GM19328 (cell line): ENCODE data around the gene C19orf38.
A peak's percentile ranks its signal among the peaks of the same experiment; 100 is the strongest.
"Not testable (repeated sequence)": the region's sequence is repeated elsewhere in the genome, so short reads cannot be mapped to it uniquely, and the experiment has no call there.

Source experiments
- ATAC-seq: cut with Tn5 transposase; IDR thresholded peaks from one replicate; pipeline ENCODE4 v1.9.1; 2021; ENCODE audit warnings: mild to moderate bottlenecking, moderate library complexity; ENCODE audit not compliant: unreplicated experiment

Gene C19orf38

DNA sequence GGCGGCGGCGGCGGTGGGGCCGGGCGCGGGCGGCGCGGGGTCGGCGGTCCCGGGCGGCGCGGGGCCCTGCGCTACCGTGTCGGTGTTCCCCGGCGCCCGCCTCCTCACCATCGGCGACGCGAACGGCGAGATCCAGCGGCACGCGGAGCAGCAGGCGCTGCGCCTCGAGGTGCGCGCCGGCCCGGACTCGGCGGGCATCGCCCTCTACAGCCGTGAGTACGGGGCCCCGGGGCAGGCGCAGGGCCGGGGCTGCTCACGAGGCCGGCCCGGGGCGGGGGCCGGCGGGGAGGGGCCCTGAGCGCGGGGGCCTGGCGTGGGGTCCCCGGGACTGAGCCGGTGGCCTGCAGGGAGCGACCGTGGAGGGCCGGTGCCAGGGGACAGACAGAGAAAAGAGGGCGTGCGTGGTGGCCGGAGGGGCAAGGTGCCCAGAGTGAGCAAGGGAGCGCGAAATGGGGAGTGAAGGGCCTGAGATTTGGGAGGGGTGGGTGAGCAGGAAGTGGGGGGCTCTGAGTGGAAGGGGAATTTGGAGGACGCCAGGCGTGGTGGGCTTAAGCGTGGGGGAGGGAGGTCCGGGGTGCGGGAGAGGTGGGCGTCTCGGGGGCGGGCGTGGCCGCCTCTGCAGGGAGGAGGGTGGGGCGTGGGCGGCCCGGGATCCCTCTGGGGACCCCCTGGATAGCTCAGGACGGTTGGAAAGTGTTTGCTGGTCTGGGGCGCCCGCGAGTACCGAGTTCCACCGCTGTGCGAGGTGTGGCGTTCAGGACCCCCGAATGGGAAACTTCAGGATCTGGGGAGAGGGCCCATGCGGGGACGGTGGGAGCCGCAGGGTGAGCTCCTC lies 23.7 kb downstream of the C19orf38 start:
- peak; percentile 7 for ATAC-seq

DNA sequence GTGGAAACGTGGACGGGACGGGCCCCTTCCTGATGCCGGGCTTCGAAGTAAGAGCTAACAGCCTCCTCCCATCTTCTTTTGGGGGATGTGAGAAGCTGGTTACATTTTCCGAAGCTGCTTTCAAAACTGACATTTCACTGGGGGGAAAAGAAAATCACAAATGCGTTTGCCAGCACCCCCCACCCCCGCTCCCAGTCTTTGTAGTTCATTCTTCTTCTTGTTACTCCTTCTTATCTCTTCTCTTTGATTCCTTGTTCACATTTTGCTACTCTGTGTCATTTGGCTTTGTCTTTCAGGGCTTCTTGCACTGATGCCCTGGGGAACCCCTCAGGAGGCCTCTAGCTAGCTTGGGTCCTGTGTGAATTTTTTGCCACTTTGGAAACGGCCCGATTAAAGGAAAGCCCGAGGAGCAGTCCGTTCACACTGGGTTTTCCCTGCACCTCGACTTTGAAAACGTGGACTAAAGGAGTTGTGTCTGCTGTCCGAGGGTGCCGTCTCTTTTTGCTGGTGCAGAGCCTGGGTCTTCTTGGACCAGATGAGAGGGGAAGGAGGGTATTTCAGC lies 24.4 kb downstream of the C19orf38 start:
- ATAC-seq = no peak

DNA sequence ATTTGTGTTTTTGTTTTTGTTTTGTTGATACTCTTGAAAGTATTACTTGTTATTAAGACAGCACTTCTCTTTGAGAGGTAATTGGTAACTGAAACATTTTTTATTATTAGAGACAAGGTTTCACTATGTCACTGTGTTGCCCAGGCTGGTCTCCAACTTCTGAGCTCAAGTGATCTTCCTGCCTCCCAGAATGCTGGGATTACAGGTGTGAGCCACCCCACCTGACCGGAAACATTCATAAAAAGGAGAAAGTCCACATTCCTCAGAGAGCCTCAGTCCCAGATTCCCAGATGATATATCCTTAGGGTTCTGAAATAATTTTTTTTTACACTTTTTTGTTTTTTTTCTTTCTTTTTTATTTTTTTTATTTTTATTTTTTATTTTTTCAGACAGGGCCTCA lies 25.8 kb downstream of the C19orf38 start:
- ATAC-seq = no peak

DNA sequence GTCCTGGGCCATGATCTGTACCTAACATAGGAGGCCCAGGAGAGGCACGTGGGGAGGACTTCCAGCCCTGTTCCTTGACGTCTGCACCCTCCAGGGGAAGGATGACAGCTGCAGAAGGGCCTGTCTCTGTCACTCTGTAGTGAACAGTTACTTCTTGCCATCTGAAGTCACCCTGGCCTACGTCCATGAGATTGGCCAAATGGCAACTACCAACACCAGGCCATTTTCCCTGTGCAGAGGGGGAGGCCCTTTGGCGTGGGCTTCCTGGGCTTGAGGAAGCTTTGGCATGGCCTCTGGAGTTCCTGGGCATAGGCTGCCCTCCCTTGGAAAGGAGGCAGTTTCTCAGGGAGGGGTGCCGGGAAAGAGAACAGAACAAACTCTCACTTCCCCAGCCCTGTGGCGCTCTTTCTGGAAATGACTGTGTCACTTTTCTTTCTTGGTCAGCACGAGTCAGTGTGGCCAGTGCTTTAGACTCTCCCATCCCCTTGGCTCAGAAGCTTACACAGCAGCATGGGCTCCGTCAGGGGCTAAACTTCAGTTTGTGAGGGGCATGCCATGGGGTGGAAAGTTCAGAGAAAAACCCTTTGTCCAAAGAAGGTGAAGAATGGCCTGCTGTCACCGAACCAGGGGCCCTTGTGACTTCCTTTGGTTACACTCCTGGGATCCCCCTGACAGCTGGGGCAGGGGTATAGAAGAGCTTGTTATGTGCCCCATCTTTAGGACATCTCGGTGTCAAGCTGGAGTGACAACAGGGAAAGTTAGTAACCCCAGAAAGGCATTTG lies 28.4 kb downstream of the C19orf38 start:
- no peak for ATAC-seq

DNA sequence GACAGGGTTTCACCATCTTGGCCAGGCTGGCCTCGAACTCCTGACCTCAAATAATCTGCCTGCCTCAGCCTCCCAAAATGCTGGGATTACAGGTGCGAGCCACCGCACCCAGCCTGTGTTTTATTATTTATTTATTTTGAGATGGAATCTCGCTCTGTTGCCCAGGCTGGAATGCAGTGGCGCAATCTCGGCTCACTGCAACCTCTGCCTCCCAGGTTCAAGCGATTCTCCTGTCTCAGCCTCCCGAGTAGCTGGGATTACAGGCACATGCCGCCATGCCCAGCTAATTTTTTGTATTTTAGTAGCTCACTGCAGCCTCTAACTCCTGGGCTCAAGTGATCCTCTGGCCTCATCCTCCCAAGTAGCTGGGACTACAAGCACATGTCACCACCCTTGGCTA lies 29.4 kb downstream of the C19orf38 start:
- ATAC-seq = not testable (repeated sequence)

DNA sequence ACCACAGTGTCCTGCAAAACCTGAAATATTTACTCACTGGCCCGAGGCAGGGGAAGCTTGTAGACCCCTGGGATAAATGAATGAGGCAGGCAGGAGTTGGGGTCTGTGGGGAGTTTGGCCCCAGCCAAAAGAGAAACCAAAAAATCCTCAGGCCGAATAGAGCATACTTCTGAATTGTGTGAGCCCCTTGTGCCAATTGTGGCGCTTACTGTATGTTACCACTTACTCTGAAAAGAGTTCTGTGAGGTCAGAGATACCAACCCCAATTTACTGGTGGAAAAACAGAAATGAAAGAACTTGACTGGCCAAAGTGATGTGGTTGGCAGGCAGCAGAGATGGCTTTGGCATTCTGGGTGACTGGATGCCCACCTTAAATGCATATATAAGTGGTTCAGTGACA lies 30.0 kb downstream of the C19orf38 start:
- ATAC-seq = no peak

DNA sequence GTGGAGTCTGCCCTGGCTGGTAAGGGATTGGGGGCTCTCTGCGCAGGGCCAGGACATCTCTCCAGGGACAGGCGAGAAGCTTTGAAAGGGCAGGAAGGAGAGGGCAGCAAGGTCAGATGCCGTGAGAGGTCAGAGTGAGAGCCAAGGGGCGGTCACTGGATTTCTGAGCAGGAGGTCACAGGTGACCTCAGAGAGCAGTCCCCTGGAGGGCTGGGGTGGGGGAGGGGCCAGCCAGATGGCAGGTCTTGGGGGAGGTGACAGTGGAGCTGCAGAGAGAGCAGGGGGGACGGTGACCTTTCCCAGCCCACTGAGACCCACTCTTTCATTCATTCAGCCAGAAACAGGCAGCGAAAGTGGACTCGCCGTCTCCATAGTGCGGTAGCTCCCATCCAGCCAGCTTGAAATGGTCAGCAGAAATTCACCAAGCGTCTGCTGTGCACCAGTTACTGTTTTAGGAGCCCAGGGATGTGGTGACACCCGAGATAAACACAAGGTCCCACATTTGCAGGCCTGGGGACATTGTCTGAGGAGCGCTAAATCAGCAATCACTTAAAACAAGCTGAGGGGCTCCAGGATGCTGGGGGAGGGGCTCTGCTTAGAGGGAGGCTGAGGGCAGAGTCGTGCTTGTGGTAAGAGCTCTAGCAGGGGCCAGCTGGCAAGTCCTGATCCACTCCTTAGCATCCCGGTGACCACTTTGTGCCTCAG lies 33.3 kb downstream of the C19orf38 start:
- ATAC-seq = no peak

DNA sequence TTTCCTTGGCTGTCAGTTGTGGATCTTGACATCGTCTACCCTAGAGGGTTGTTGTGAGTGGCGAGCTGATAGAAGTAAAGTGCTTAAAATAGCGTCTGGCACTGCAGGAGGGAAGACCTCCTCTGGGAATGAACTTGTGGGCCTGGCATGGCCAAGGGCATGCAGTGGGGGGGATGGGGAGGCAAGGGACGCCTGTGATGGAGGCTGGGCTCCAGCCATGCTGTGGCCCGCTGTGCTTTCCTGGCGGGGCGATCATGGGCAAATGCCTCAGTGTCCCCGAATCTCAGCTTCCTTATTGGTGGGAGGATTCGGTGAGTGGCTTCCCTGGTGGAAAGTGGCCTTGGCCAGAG lies 33.9 kb downstream of the C19orf38 start:
- ATAC-seq = no peak

DNA sequence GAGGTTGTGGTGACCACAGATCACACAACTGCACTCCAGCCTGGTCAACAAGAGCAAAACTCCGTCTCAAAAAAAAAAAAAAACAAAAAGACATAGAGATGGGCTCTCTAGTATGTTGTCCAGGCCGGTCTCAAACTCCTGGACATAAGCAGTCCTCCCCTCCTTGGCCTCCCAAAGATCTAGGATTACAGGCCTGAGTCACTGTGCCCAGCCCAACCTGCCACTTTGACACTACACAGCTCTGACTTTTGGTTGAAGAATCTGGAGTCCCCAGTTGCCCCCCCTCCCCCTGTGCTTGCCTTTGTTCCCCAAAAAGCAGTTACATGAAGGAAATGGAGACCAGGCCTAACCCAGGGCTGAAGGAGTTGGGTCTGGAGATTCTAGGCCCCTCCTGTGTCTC lies 36.1 kb downstream of the C19orf38 start:
- ATAC-seq = no peak

DNA sequence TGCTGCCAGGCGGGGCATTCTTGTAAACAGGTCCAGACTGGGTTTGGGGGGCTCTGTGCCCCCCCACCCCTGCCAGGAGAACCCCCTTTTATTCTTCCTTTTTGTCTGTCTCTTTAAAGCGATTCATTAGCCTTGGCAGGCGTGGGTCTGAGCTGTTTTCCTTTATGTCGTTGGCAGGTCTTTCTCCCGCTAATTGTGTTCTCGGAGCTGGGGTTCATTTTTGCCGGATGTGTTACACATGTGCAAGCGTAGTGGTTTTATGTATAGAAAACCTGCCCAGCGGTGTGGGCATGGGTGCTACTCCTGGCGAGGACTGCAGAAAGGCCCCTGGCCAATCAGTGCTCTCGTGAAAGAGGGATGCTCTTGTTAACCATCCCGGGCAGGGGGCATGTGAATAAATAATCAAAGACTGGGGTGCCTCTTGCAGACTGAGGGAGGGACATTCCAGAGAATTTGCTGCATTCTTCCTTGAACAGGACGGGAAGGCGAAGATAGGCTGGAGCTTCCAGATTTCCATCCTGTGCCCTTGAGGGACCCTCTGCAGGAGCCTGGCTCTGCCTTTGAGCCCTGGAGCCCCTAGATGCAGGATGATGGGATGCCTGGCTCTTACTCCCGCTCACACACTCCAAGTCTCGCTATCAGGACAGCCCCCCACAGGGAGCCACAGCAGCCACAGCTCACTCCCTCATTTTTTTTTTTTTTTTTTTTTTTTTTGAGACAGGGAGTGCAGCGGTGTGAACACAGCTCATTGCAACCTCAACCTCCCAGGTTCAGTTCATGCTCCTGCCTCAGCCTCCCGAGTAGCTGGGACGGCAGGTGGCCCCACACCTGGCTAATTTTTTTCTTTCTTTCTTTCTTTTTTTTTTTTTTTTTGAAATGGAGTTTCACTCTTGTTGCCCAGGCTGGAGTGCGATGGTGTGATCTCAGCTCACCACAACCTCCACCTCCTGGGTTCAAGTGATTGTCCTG lies 37.3 kb downstream of the C19orf38 start:
- no peak for ATAC-seq

DNA sequence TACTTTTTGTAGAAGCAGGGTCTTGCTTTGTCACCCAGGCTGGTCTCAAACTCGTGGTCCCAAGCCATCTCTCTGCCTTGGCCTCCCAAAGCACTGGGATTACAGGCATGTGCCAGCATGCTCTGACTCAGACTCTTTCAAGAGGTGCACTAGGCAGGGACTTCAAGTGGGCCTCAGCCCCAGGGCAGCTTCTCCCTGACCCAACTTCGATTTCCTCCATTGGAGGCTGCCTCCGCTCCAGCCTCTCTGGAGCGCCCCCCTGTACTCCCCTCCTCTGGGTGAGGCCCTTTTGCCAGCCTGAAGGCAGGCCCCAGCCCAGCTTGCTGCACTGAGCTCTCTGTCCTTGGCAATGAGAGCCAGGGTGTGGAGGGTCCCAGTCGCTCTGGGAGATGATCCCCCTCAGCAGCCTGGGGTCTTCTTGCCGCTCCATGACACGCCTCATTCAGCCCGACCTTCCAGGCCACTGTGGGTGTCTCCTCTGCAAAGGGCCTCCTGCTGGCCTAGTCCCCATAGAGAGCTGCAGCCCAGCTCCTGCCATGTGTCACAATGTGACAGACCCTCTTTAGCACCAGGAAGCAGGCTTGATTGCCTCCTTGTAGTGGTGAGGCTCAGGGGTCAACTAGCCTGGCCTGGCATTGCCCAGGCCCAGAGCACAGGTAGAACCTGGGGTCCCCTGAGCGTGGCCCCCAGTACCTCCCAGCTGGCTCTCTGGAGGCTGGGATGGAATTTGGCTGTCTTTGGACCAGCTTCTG lies 39.6 kb downstream of the C19orf38 start:
- no peak for ATAC-seq

DNA sequence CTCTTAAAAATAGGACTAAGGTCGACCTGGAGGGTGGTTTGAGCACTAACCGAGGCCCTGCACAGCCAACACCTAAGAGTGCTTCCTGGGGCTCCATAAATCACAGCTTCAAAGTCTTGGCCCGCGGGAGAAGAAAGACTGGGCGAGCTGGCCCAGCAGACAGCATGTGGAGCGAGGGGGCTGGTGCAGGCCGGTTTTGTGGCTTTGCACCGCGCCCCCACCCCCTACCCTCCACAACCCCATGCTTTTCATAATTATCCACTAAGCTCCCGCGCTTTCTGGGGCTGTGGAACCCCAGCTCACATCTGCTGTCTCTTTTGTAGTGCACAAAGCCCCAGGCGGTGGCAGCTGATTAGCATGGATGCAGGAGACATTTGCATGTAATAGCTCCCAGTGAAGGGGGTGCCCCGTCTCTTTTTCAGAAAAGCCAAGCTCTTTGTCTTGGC lies 40.2 kb downstream of the C19orf38 start:
- no peak for ATAC-seq

DNA sequence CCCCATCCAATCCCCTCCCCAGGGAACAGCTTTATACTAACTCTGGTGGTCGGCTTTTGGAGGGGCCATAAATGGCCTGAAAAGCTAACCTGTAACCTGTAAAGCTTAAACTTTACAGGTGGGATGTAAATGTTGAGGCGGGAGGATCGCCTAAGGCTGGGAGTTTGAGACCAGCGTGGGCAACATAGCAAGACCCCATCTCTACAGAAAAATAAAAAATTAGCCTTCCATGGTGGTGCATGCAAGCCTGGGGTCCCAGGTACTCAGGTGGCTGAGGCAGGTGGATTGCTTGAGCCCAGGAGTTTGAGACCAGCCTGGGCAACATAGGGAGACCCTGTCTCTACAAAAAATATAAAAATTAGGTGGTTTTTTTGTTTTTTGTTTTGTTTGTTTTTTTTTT lies 41.7 kb downstream of the C19orf38 start:
- ATAC-seq = no peak

DNA sequence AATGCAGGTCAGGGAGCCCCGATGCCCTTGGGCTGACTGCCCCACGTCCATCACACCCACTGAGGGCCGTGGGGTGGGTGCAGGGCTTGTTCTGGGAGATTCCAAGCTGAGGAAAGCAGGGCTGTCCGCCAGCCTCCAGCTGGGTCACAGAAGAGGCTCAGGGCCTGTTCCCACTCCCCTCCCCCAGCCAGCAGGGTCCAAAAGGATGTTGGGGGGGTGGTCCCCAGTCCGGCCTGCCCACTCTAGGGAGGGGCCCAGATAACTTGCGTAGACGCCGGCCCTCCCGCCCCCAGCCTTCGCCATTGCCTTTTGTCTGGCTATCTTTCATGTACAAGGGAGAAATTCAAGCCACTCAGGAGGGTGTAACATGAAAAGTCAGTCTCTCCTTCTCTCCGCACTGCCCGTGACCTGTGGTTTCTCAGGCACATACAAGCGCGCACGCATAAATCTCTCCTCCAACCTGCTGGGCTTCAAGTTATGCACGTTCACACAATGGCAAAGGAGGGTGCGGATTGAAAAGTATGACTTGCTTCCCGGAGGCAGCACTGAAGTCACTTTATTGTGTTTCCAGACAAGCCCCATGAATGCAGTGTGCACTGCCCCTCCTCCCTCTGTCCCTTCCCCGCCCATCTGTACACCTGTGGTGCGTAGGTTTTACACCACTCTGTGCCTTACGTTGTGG lies 43.3 kb downstream of the C19orf38 start:
- ATAC-seq = no peak

DNA sequence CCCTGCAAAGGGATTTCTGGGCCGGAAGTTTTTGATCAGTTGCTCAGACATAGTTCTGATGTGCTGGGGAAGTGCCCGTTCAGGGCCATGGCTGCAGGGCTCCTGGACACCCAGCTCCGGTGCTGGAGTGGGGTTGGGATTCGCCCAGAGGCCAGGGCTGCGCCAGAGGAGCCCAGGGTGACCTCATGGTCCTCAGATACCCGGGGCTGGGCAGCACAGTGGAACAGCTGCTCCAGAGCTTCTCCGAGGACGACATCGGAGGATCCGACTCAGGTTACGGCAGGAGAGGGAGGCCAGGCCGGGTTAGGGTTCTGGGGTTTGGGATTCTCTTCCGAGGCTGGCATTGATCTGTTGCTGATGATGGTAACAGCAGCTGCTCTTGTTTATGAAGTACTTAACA lies 44.0 kb downstream of the C19orf38 start:
- ATAC-seq = no peak

DNA sequence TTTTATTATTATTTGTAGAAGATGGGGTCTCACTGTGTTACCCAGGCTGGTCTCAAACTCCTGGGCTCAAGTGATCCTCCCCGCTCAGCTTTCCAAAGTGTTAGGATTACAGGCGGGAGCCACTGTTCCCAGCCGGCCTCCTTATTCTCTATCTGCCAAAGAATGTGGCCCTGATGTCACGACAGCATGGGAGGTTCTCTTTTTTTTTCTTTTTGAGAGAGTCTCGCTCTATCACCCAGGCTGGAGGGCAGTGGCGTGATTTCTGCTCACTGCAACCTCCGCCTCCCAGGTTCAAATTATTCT lies 46.6 kb downstream of the C19orf38 start:
- no peak for ATAC-seq

DNA sequence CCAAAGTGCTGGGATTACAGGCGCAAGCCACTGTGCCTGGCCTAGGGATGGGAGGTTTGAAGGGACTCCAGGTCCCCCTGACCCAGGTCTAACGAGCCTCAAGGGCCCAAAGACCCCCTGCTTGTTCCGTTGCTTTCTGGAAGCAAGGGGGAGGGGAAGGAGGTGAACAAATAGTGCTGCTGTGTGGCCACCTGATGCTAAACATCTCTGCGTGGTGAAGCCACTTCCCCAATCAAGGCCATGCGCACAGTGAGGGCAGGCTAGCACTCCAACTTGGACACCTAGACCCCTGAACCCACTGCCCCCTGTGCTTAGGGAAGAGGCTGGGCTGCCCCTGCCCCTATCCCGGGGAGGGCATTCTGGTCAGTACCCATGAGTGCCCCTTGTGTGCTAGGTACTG lies 47.1 kb downstream of the C19orf38 start:
- ATAC-seq = no peak

DNA sequence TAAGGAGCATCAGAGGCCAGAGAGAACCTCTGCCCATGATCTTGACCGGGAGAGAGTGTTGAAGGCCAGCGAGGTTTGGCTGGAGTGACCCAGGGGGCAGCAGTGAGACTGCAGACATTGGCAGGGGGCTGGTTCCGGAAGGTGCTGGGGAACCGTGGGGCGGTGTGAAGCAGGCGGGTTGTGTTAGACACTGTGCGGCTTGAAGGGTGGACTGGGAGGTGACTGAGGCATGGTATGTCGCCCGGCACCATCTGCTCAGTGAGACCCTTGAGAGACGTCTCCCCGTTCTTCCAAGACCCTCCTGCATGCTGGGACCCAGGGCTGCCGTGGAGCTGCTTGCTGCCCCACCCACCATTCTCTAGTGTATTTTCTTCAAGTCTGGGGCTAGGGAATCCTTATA lies 47.7 kb downstream of the C19orf38 start:
- ATAC-seq = no peak

DNA sequence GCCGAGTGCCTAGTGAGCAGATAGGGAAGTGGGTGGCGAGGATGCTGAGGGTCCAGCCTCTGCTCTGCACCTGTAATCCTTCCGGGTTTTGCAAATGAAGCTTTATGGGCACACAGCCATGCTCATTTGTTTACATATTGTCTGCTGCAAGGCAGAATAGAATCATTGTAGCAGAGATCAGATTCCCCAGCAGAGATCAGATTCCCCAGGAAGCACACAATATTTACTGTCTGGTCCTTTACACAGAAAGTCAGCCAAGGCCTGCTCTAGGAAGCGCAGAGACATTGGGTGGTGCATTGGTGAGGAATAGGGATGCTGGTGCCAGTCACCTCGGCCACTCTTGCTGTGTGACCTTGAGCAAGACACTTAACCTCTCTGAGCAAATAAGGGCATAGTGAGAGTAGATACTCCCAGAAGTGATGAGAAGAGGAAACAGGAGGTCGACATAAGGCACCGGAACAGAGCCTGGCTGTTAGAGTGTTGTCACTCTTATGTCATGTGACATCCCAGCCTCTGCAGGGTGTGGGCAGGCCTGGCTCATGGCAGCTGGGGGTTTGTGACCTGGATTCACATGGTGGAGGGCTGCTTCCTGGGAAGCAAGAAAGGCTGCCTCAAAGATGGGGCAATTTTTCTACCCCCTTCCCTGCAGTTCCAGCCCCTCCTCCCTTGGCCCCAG lies 48.8 kb downstream of the C19orf38 start:
- no peak for ATAC-seq
